Measurements from ENCODE around the gene ZNF888.

DNA sequence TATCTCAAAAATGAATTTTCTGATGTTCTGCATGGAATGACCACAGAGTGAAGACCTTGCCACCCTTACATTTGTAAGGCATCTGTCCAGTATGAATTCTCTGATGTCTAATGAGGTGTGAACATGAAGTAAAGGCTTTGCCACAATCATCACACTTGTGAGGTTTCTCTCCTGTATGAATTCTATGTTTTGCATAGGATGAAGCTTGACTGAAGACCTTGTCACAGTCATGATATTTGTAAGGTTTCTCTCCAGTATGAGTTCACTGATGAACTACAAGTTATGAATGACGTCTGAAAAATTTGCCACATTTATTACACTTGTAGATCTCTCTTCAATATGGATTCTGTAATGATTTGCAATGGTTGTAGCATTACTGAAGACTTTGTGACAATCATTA is 26.2 kb upstream of the ZNF888 start:
- TF ChIP-seq POLR2AphosphoS5 (IDR thresholded peaks at IDR 0.05; ENCODE audit: low read depth, low read length) (no peak), TAF1 (IDR thresholded peaks at IDR 0.05; ENCODE audit: borderline replicate concordance, insufficient read depth, low read length) (no peak), FOXP2 (optimal IDR thresholded peaks at IDR 0.05; ENCODE audit: borderline replicate concordance, extremely low read depth, extremely low read length, insufficient read depth) (no peak)
- TF ChIP-seq, protein P1, sequence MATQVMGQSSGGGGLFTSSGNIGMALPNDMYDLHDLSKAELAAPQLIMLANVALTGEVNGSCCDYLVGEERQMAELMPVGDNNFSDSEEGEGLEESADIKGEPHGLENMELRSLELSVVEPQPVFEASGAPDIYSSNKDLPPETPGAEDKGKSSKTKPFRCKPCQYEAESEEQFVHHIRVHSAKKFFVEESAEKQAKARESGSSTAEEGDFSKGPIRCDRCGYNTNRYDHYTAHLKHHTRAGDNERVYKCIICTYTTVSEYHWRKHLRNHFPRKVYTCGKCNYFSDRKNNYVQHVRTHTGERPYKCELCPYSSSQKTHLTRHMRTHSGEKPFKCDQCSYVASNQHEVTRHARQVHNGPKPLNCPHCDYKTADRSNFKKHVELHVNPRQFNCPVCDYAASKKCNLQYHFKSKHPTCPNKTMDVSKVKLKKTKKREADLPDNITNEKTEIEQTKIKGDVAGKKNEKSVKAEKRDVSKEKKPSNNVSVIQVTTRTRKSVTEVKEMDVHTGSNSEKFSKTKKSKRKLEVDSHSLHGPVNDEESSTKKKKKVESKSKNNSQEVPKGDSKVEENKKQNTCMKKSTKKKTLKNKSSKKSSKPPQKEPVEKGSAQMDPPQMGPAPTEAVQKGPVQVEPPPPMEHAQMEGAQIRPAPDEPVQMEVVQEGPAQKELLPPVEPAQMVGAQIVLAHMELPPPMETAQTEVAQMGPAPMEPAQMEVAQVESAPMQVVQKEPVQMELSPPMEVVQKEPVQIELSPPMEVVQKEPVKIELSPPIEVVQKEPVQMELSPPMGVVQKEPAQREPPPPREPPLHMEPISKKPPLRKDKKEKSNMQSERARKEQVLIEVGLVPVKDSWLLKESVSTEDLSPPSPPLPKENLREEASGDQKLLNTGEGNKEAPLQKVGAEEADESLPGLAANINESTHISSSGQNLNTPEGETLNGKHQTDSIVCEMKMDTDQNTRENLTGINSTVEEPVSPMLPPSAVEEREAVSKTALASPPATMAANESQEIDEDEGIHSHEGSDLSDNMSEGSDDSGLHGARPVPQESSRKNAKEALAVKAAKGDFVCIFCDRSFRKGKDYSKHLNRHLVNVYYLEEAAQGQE (IDR thresholded peaks at IDR 0.05; ENCODE audit: insufficient read depth in 1 of 2, low read depth in 2 of 2, low read length in 2 of 2): no peak
